OCI-LY7 (cell line): Measurements from ENCODE around the gene KLHL6. TPM values are rescaled to one million over a fixed set of nuclear protein-coding genes. Genes with fewer than 3 reads are reported as not detected.
A peak's percentile ranks its signal among the peaks of the same experiment; 100 is the strongest.

Source experiments
- Bru-seq: library from RNA; stranded (reverse); fragments of 400-500 nt; gene quantifications from one replicate; lab custom pipeline; 2021; lab: Mats Ljungman, UMichigan
- BruChase-seq, 2 experiments: library from RNA; stranded (reverse); fragments of 400-500 nt; gene quantifications; one replicate each; lab custom pipeline; 2021; lab: Mats Ljungman, UMichigan
- BruUV-seq: library from RNA; stranded (reverse); fragments of 400-500 nt; replicated peaks from 2 replicates; lab custom pipeline; 2021; lab: Mats Ljungman, UMichigan
- CTCF ChIA-PET: fragments of 300-600 bp; sonication (Branson Sonifier 250); formaldehyde crosslinking; loops from one replicate; lab custom pipeline; 2022; ENCODE audit warnings: antibody characterized with exemption; ENCODE audit not compliant: unreplicated experiment; lab: Charles Lee
- POLR2A ChIA-PET: fragments of 300-600 bp; sonication (Branson Sonifier 250); formaldehyde crosslinking; loops from one replicate; lab custom pipeline; 2022; ENCODE audit warnings: antibody characterized with exemption; lab: Charles Lee
- DNase-seq: peaks from one replicate; pipeline ENCODE4 v3.0.0-alpha.2; 2015; ENCODE audit warnings: low spot score
- H2AFZ ChIP-seq: fragments of 200-600 bp; sonication (generic), shearing (Covaris generic); 2 replicates; pipeline ENCODE4 v1.6.1; 2014; ENCODE audit warnings: mild to moderate bottlenecking, antibody characterized with exemption, low read length, moderate library complexity
- H3K27ac ChIP-seq: fragments of 200-600 bp; sonication (generic); 2 replicates; pipeline ENCODE4 v1.5.1; 2014; ENCODE audit warnings: mixed run types, low read depth, mild to moderate bottlenecking, moderate library complexity, low read length, inconsistent platforms; ENCODE audit not compliant: poor library complexity, severe bottlenecking
- H3K36me3 ChIP-seq: fragments of 200-600 bp; sonication (generic); 2 replicates; pipeline ENCODE4 v1.6.1; 2014; ENCODE audit warnings: mild to moderate bottlenecking, antibody characterized with exemption, low read length, moderate library complexity, mixed read lengths; ENCODE audit not compliant: insufficient read depth
- H3K4me1 ChIP-seq: fragments of 200-600 bp; sonication (generic); 2 replicates; pipeline ENCODE4 v1.5.1; 2014; ENCODE audit warnings: mild to moderate bottlenecking, low read length; ENCODE audit not compliant: insufficient read depth, poor library complexity, severe bottlenecking
- H3K4me2 ChIP-seq: fragments of 200-600 bp; sonication (generic); 2 replicates; pipeline ENCODE4 v1.6.1; 2014; ENCODE audit warnings: mild to moderate bottlenecking, low read length
- H3K4me3 ChIP-seq: fragments of 200-600 bp; sonication (generic); 2 replicates; pipeline ENCODE4 v1.5.1; 2014; ENCODE audit warnings: mild to moderate bottlenecking, low read depth, low read length; ENCODE audit not compliant: poor library complexity, severe bottlenecking
- H3K79me2 ChIP-seq: fragments of 200-600 bp; sonication (generic); 2 replicates; pipeline ENCODE4 v1.6.1; 2016; ENCODE audit warnings: low read depth, mild to moderate bottlenecking, low read length, moderate library complexity, mixed read lengths; ENCODE audit not compliant: insufficient read depth
- H3K9me2 ChIP-seq: fragments of 200-600 bp; sonication (generic); 2 replicates; pipeline ENCODE4 v1.6.1; 2016; ENCODE audit warnings: mild to moderate bottlenecking, low read length, mixed read lengths; ENCODE audit not compliant: insufficient read depth
- H3K9me3 ChIP-seq: fragments of 200-600 bp; sonication (generic); 2 replicates; pipeline ENCODE4 v1.6.1; 2014; ENCODE audit warnings: mild to moderate bottlenecking, mixed run types, low read length, mixed read lengths
- H4K20me1 ChIP-seq: fragments of 200-600 bp; sonication (generic); 2 replicates; pipeline ENCODE4 v1.6.1; 2014; ENCODE audit warnings: mild to moderate bottlenecking, antibody characterized with exemption, low read length, moderate library complexity, mixed read lengths; ENCODE audit not compliant: insufficient read depth
- EZH2phosphoT487 ChIP-seq: fragments of 200-600 bp; sonication (generic); IDR thresholded peaks from 2 replicates; pipeline ENCODE4 v1.6.1; 2018; ENCODE audit warnings: low read depth, borderline replicate concordance, mild to moderate bottlenecking, mixed run types, antibody characterized with exemption, low read length, moderate library complexity, mixed read lengths
- intact Hi-C: fragments of 100-400 bp; cut with micrococcal nuclease; formaldehyde crosslinking; loops from one replicate; pipeline ENCODE4 v1.10.0; 2022; ENCODE audit not compliant: unreplicated experiment
- long read RNA-seq: library from polyadenylated mRNA; stranded (forward); transcript quantifications from one replicate; pipeline ENCODE4 v2.0.0, GENCODE V29; 2022
- total RNA-seq, 2 experiments: library from RNA; depleted of rRNA in 1 of 2; stranded (reverse); fragments of >200 nt in 1 of 2; shearing (Covaris generic) in 1 of 2; gene quantifications; 2 replicates each; pipeline ENCODE4 v1.2.3, GENCODE V29; 2014 to 2022
- TF ChIP-seq, protein P1 (sequence below): fragments of 200-600 bp; sonication (generic); conservative IDR thresholded peaks from 2 replicates; pipeline ENCODE4 v1.5.1; 2014; ENCODE audit warnings: mild to moderate bottlenecking, antibody characterized with exemption, low read length, moderate library complexity, mixed read lengths

Gene KLHL6, protein sequence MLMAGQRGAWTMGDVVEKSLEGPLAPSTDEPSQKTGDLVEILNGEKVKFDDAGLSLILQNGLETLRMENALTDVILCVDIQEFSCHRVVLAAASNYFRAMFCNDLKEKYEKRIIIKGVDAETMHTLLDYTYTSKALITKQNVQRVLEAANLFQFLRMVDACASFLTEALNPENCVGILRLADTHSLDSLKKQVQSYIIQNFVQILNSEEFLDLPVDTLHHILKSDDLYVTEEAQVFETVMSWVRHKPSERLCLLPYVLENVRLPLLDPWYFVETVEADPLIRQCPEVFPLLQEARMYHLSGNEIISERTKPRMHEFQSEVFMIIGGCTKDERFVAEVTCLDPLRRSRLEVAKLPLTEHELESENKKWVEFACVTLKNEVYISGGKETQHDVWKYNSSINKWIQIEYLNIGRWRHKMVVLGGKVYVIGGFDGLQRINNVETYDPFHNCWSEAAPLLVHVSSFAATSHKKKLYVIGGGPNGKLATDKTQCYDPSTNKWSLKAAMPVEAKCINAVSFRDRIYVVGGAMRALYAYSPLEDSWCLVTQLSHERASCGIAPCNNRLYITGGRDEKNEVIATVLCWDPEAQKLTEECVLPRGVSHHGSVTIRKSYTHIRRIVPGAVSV
- 143 TPM in 2 replicates for total RNA-seq (2014; rRNA removed; shearing (Covaris generic))
- total RNA-seq (2022) = 169 and 191 TPM in 2 replicates
- percentile 98 among the genes with signal in this experiment for Bru-seq, nascent RNA
- BruChase-seq, experiment 1, labeled RNA remaining after a 6-hour chase = percentile 96 among the genes with signal in this experiment
- BruChase-seq, experiment 2, labeled RNA remaining after a 2-hour chase = percentile 96 among the genes with signal in this experiment
- long read RNA-seq, full-length matches to known transcripts = 76 of 144 reads
- long read RNA-seq, partial matches to known transcripts = 12 of 144 reads
- long read RNA-seq, other reads (novel, unspliced or antisense) = 56 of 144 reads

DNA sequence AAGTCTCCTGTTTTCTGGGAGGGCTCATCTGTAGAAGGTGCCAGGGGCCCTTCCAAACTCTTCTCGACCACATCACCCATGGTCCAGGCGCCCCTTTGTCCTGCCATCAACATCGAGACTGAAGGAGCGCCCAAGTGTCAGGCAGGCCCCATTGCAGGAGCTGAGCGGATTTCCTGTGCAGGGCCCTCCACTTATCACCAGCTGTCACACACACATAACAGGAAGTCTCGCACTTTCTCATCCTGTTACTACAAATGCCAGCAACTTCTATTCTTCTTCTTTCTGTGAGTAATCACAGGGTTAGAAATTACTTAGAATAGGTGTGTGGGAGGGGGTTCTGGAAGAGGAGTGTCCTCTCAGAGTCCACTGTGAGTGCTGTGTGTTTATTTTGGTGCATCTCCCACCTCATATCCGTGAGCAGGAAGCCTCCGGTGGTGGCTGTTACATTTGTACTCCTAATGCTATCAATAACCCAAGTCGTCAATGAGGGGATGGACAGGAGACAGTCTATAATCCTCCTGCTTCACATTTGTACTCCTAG, at the start of gene KLHL6:
Gene KLHL6 (minus strand): TSS at position 166 of the 541 bp plus-strand sequence. CDS start 53 bp downstream, at position 113.
- Histone ChIP-seq H3K9me2 (no peaks in the 10 kb centered on the region), H2AFZ (no peak within 1 kb of the TSS), H4K20me1 (peaks cover 6% of the 10 kb centered on the region; the same call in 1 of the 2 replicates), H3K4me1 (peaks cover 41% of the 10 kb centered on the region), H3K4me2 (peak within 1 kb of the TSS; percentile 88), H3K36me3 (peaks cover 43% of the 10 kb centered on the region), H3K4me3 (peak within 1 kb of the TSS; percentile 97), H3K79me2 (peaks cover 65% of the 10 kb centered on the region), H3K27ac (peak within 1 kb of the TSS; percentile 96), H3K9me3 (no peaks in the 10 kb centered on the region)
- ChIA-PET POLR2A (interaction anchor here (0.6 to 6.4 kb wide), 6 partner anchors 9 to 42 kb away, joined by 3 to 54 read pairs (median 3); no protein-coding TSS in a partner anchor), CTCF (no interaction called here)
- BruUV-seq = no TSS peak
- intact Hi-C loops = loop anchor here (1.0 to 10.0 kb wide), 5 partner anchors 19 to 329 kb away; partner anchors contain the start of gene PARL
- peak; percentile 93 for DNase-seq
- TF ChIP-seq EZH2phosphoT487 = no peak
- TF ChIP-seq, protein P1, sequence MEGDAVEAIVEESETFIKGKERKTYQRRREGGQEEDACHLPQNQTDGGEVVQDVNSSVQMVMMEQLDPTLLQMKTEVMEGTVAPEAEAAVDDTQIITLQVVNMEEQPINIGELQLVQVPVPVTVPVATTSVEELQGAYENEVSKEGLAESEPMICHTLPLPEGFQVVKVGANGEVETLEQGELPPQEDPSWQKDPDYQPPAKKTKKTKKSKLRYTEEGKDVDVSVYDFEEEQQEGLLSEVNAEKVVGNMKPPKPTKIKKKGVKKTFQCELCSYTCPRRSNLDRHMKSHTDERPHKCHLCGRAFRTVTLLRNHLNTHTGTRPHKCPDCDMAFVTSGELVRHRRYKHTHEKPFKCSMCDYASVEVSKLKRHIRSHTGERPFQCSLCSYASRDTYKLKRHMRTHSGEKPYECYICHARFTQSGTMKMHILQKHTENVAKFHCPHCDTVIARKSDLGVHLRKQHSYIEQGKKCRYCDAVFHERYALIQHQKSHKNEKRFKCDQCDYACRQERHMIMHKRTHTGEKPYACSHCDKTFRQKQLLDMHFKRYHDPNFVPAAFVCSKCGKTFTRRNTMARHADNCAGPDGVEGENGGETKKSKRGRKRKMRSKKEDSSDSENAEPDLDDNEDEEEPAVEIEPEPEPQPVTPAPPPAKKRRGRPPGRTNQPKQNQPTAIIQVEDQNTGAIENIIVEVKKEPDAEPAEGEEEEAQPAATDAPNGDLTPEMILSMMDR = no peak

GRCh38 chr3:183597959-183598358, 42.5 kb upstream of the KLHL6 start:
- CTCF ChIA-PET = no interaction called here
- intact Hi-C loops = no loop called here
- DNase-seq = no peak

More at GRCh38 chr3:183597959-183598358, 42.5 kb upstream of the KLHL6 start:
- no peak overlapping the region for H2AFZ ChIP-seq
- no TSS peak for BruUV-seq
- no peaks in the 10 kb centered on the region for H3K9me2 ChIP-seq
- peaks cover 4% of the 10 kb centered on the region; the same call in 1 of the 2 replicates for H3K36me3 ChIP-seq
- H3K27ac ChIP-seq = no peak overlapping the region
- H3K4me2 ChIP-seq = no peak overlapping the region
- no peak overlapping the region for H3K4me3 ChIP-seq
- H3K79me2 ChIP-seq = no peaks in the 10 kb centered on the region
- peaks cover 25% of the 10 kb centered on the region for H3K4me1 ChIP-seq
- no peaks in the 10 kb centered on the region for H4K20me1 ChIP-seq
- H3K9me3 ChIP-seq = peaks cover 36% of the 10 kb centered on the region
- POLR2A ChIA-PET = interaction anchor here (0.9 kb wide), 1 partner anchor 12 kb away, joined by 4 read pairs; no protein-coding TSS in a partner anchor
- TF ChIP-seq, protein P1 = no peak
- no peak for TF ChIP-seq EZH2phosphoT487
